CD4-positive, alpha-beta T cell (primary cell): ENCODE data around the gene KNDC1. TPM values are rescaled to one million over a fixed set of nuclear protein-coding genes. Genes with fewer than 3 reads are reported as not detected.

Source experiments
- ATAC-seq: fragments of 200-7000 bp; cut with Tn5 transposase; one replicate; pipeline ENCODE4 v1.10.0; 2022; ENCODE audit warnings: mild to moderate bottlenecking; ENCODE audit not compliant: poor library complexity
- CTCF ChIA-PET: fragments of 350-600 bp; sonication (Branson Sonifier 250); formaldehyde crosslinking; loops from one replicate; lab custom pipeline; 2021; ENCODE audit warnings: antibody characterized with exemption, inconsistent platforms; lab: Charles Lee
- POLR2A ChIA-PET: fragments of 350-600 bp; sonication (Branson Sonifier 250); formaldehyde crosslinking; loops from one replicate; lab custom pipeline; 2021; ENCODE audit warnings: antibody characterized with exemption, inconsistent platforms; lab: Charles Lee
- DNase-seq, 14 experiments: peaks; one replicate each; pipeline ENCODE4 v3.0.0-alpha.2; 2013 to 2020; ENCODE audit warnings: mixed read lengths in 2 of 14
- H3K27ac ChIP-seq, 2 donors: one replicate each; pipeline versions ENCODE4 v1.5.1 to v1.7.0; 2013; ENCODE audit warnings: low read length in 2 of 2, low read depth in 1 of 2, mild to moderate bottlenecking in 1 of 2
- H3K27me3 ChIP-seq, 2 experiments: 1 replicate in 1 of 2; 2 replicates in 1 of 2; pipeline versions ENCODE4 v1.6.1 to v1.7.0; 2013; ENCODE audit warnings: low read length in 2 of 2, control low read depth in 1 of 2, mild to moderate bottlenecking in 1 of 2, moderate library complexity in 1 of 2; ENCODE audit not compliant: insufficient read depth in 2 of 2, control insufficient read depth in 1 of 2
- H3K36me3 ChIP-seq: one replicate; pipeline ENCODE4 v1.6.1; 2013; ENCODE audit warnings: low read length, control low read depth; ENCODE audit not compliant: insufficient read depth
- H3K4me1 ChIP-seq: one replicate; pipeline ENCODE4 v1.6.1; 2013; ENCODE audit warnings: low read length, control low read depth; ENCODE audit not compliant: insufficient read depth
- H3K4me3 ChIP-seq: one replicate; pipeline ENCODE4 v1.5.1; 2013; ENCODE audit warnings: mild to moderate bottlenecking, low read length, moderate library complexity
- H3K9me3 ChIP-seq, 2 experiments: 1 replicate in 1 of 2; 2 replicates in 1 of 2; pipeline versions ENCODE4 v1.6.1 to v1.7.0; 2013; ENCODE audit warnings: low read length in 2 of 2, mild to moderate bottlenecking in 2 of 2, control low read depth in 1 of 2, moderate library complexity in 1 of 2; ENCODE audit not compliant: control insufficient read depth in 1 of 2, insufficient read depth in 1 of 2
- H3K27ac Mint-ChIP-seq: one replicate; pipeline ENCODE4 v1.8.0; 2020; ENCODE audit warnings: mixed read lengths
- H3K27me3 Mint-ChIP-seq: one replicate; pipeline ENCODE4 v1.8.0; 2021; ENCODE audit warnings: mixed read lengths
- H3K36me3 Mint-ChIP-seq: one replicate; pipeline ENCODE4 v1.8.0; 2021; ENCODE audit warnings: low read depth, mixed read lengths
- H3K4me1 Mint-ChIP-seq: one replicate; pipeline ENCODE4 v1.8.0; 2021; ENCODE audit warnings: low read depth, mixed read lengths
- H3K4me3 Mint-ChIP-seq: one replicate; pipeline ENCODE4 v1.8.0; 2020; ENCODE audit warnings: mild to moderate bottlenecking, mixed read lengths
- H3K9me3 Mint-ChIP-seq: one replicate; pipeline ENCODE4 v1.8.0; 2020; ENCODE audit warnings: mixed read lengths
- CTCF ChIP-seq: fragments of 200-600 bp; IDR thresholded peaks from one replicate; pipeline ENCODE4 v1.8.0; 2022; ENCODE audit warnings: antibody characterized with exemption, mild to moderate bottlenecking
- intact Hi-C, 2 experiments: fragments of 100-400 bp; cut with DNase I in 1 of 2; cut with micrococcal nuclease in 1 of 2; formaldehyde crosslinking; loops; one replicate each; pipeline versions ENCODE4 v1.15.1 to v1.9.0; 2023 to 2025; cut with DNase I, micrococcal nuclease
- total RNA-seq, 174 experiments: library from RNA in 2 of 174; stranded (reverse) in 2 of 174; gene quantifications; one replicate each; pipeline ENCODE4 v1.2.3 and lab custom pipeline; 2021 to 2026

KNDC1 gene
- total RNA-seq, 2 experiments from 2014 or later, result not detected

DNA sequence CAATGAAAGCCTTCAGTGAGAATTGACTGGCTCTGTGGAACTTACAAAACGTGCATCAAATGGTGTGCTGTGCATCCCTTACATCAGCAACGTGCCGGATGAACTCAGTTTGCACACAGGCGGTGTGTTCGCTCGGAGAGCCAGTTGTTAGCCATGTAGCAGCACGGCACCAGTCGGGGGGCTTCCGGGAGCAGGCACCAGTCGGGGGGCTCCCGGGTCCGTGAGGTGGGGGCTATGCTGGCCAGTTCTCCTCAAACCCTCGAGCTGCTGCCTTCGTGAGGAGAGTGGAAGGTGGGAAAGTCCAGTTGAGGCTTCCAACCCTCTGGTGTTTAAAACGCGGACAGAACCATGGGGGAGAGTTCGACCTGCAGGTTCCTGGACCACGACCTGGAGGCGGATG is 35.1 kb downstream of the KNDC1 start:
- DNase-seq (no peak), ATAC-seq (no peak)
- Mint-ChIP-seq H3K27me3 (no peaks in the 10 kb centered on the region), H3K4me3 (no peak overlapping the region), H3K36me3 (no peaks in the 10 kb centered on the region), H3K4me1 (no peaks in the 10 kb centered on the region), H3K9me3 (no peaks in the 10 kb centered on the region), H3K27ac (no peak overlapping the region)
- no peak overlapping the region for H3K4me3 ChIP-seq
- POLR2A ChIA-PET, result no interaction called here
- no peak for TF ChIP-seq CTCF
- H3K27me3 ChIP-seq, result no peaks in the 10 kb centered on the region
- no peak overlapping the region for H3K27ac ChIP-seq
- CTCF ChIA-PET, result no interaction called here
- H3K4me1 ChIP-seq, result no peaks in the 10 kb centered on the region
- H3K9me3 ChIP-seq, result peaks cover 0 to 18% of the 10 kb centered on the region in 2 experiments
- H3K36me3 ChIP-seq, result no peaks in the 10 kb centered on the region
- intact Hi-C loops, result no loop called here

DNA sequence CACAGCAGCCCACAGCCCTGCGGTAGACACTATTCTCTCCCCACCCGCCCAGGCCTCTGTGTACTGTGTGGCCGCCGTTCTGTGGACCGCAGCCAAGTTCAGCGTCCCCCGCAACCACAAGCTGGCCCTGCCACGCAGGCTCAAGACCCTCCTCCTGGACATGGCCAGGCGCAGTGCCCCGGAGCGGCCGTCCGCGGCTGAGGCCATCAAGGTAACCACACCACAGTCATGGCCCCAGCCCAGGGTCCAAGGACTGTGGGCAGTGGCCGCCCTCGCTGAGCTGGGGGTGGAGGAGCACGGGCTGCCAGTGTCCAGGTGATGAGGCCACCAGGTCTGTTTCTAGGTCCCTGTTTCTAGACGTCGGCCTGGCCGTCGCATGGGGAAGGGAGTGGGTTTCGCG is 35.6 kb downstream of the KNDC1 start:
- intact Hi-C loops, result no loop called here
- Histone ChIP-seq H3K9me3 (peaks cover 0 to 18% of the 10 kb centered on the region in 2 experiments), H3K36me3 (no peaks in the 10 kb centered on the region), H3K4me3 (no peak overlapping the region), H3K4me1 (no peaks in the 10 kb centered on the region), H3K27me3 (no peaks in the 10 kb centered on the region), H3K27ac (no peak overlapping the region)
- Mint-ChIP-seq H3K9me3 (no peaks in the 10 kb centered on the region), H3K27ac (no peak overlapping the region), H3K27me3 (no peaks in the 10 kb centered on the region), H3K4me3 (no peak overlapping the region), H3K4me1 (no peaks in the 10 kb centered on the region), H3K36me3 (no peaks in the 10 kb centered on the region)
- ATAC-seq (no peak), DNase-seq (no peak)
- TF ChIP-seq CTCF, result no peak
- ChIA-PET CTCF (no interaction called here), POLR2A (no interaction called here)

DNA sequence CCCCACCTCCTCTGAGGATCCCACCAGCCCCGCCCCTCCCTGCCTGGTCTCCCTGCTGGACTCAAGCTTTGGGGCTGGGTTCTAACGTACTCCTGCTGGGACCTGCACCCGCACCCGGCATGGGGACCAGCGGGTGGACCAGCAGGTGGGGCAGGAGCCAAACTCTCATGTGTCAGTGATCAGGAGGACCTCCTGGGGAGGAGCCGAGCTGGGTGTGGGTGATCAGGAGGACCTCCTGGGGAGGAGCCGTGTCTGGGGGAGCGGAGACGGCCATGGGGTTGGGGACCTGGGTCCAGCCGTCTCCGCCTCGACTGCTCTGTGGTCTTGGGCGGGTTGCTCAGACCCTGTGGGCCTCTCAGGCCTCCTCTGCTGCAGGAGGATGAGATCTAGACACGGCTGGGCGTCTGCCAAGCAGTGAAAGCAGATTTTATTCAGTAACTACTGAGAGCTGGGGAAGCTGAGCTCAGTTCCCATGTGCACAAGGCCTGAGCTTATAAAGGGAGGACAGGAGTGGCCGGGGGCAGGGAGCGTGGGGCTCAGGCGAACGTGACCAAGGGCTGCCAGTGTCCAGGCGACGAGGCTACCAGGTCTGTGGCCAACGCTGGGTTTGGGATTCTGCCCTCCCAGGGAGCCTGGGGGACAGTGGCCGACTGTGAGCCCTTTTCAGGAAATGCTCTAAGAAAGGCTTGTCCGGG is 36.3 kb downstream of the KNDC1 start:
- Mint-ChIP-seq H3K36me3 (no peaks in the 10 kb centered on the region), H3K4me1 (no peaks in the 10 kb centered on the region), H3K27me3 (no peaks in the 10 kb centered on the region), H3K9me3 (no peaks in the 10 kb centered on the region), H3K4me3 (no peak overlapping the region), H3K27ac (no peak overlapping the region)
- no peak overlapping the region for H3K27ac ChIP-seq
- ChIA-PET POLR2A (no interaction called here), CTCF (no interaction called here)
- H3K9me3 ChIP-seq, result peaks cover 0 to 18% of the 10 kb centered on the region in 2 experiments
- no peak overlapping the region for H3K4me3 ChIP-seq
- intact Hi-C loops, result no loop called here
- H3K4me1 ChIP-seq, result no peaks in the 10 kb centered on the region
- TF ChIP-seq CTCF, result no peak
- no peaks in the 10 kb centered on the region for H3K36me3 ChIP-seq
- ATAC-seq (no peak), DNase-seq (no peak)
- no peaks in the 10 kb centered on the region for H3K27me3 ChIP-seq
